Heart left ventricle (tissue), 16 donors: ENCODE data around the gene GNA14. TPM values are rescaled to one million over a fixed set of nuclear protein-coding genes. Genes with fewer than 3 reads are reported as not detected.
A peak's percentile ranks its signal among the peaks of the same experiment; 100 is the strongest.

Experiments used
- ATAC-seq, 4 donors: fragments of 200-7000 bp; cut with Tn5 transposase; one replicate each; pipeline ENCODE4 v1.9.1; 2020 to 2022; ENCODE audit warnings: moderate library complexity in 4 of 4, mild to moderate bottlenecking in 3 of 4, moderate number of reproducible peaks in 1 of 4
- DNase-seq, 5 donors: peaks; one replicate each; pipeline ENCODE4 v3.0.0-alpha.2; 2020
- H3K27ac ChIP-seq, 12 donors: fragments of 200-600 bp; sonication (generic) in 4 of 12; one replicate each; pipeline versions ENCODE4 v1.5.0 to v1.8.0; 2016 to 2022; ENCODE audit warnings: mild to moderate bottlenecking in 2 of 12
- H3K27me3 ChIP-seq, 9 donors: fragments of 200-600 bp; sonication (generic) in 2 of 9; one replicate each; pipeline versions ENCODE4 v1.5.1 to v1.8.0; 2016 to 2022; ENCODE audit warnings: mild to moderate bottlenecking in 3 of 9
- H3K36me3 ChIP-seq, 9 donors: fragments of 200-600 bp; sonication (generic) in 2 of 9; one replicate each; pipeline versions ENCODE4 v1.5.0 to v1.8.0; 2018 to 2022; ENCODE audit warnings: mild to moderate bottlenecking in 2 of 9
- H3K4me1 ChIP-seq, 12 donors: fragments of 200-600 bp; sonication (generic) in 4 of 12; one replicate each; pipeline versions ENCODE4 v1.5.0 to v1.8.0; 2016 to 2022; ENCODE audit warnings: mild to moderate bottlenecking in 3 of 12
- H3K4me3 ChIP-seq, 12 donors: fragments of 200-600 bp; sonication (generic) in 4 of 12; one replicate each; pipeline versions ENCODE4 v1.5.0 to v1.8.0; 2017 to 2022; ENCODE audit warnings: mild to moderate bottlenecking in 9 of 12, moderate library complexity in 4 of 12
- H3K9me3 ChIP-seq, 12 donors: fragments of 200-600 bp; sonication (generic) in 4 of 12; one replicate each; pipeline versions ENCODE4 v1.5.0 to v1.8.0; 2016 to 2022; ENCODE audit warnings: mild to moderate bottlenecking in 1 of 12
- CTCF ChIP-seq, 12 donors: fragments of 200-600 bp; sonication (generic) in 4 of 12; IDR thresholded peaks; one replicate each; pipeline versions ENCODE4 v1.5.0 to v1.8.0; 2018 to 2022; ENCODE audit warnings: antibody characterized with exemption in 12 of 12, mild to moderate bottlenecking in 5 of 12
- POLR2A ChIP-seq, 2 donors: fragments of 450-650 bp; IDR thresholded peaks; one replicate each; pipeline ENCODE4 v1.6.1; 2017; ENCODE audit warnings: antibody characterized with exemption in 2 of 2, mild to moderate bottlenecking in 2 of 2, moderate library complexity in 2 of 2
- WGBS, 4 donors: extraction: QIAGEN DNeasy Blood & Tissue Kit in 2 of 4; methylation state at CpG; one replicate each; pipeline versions ENCODE4 v1.1.5 to v1.1.7; 2013 to 2018; 5-methylcytosine and 5-hydroxymethylcytosine counted together
- intact Hi-C, 10 donors: fragments of 100-400 bp; cut with DNase I; formaldehyde crosslinking; loops; one replicate each; pipeline versions ENCODE4 v1.11.1 to v1.14.2; 2022
- polyA plus RNA-seq, 2 donors: library from polyadenylated mRNA; stranded (reverse); fragments of 200-250 nt; gene quantifications; one replicate each; pipeline ENCODE4 v1.2.3, GENCODE V29; 2013
- total RNA-seq, 9 donors: library from RNA; depleted of rRNA in 2 of 9; stranded (reverse); fragments of >200 nt in 2 of 9; fragmentation: NEBNext Ultra II Directional in 3 of 9; extraction: Animal tissue kit (Norgen Biotek cat#: 25700) in 3 of 9; gene quantifications; one replicate each; pipeline versions ENCODE4 v1.1.0 to v1.2.4, GENCODE V29; 2016 to 2023
- donor health status: ischemic (EF 13 %, LVEDD 7.1; RV severe dilation, severe dysfunction).
- donor health status: healthy with polysubstance abuse.
- donor health status: DM: no; HTN: yes; CAD: no.
- donor health status: DM: no; HTN: no; CAD: no.
- donor health status: ischemic (EF 25% LVEDD 6.9; RV normal size, moderate dysfunction).
- donor health status: ischemic (EF 25% LVEDD 5.7; RV mildly dilated, moderate dysfunction).
- donor health status: healthy.
- donor health status: DM: yes; HTN: yes; CAD: no.
- donor health status: ischemic (EF 35%, LVEDD 5.7; RV mildly dilated, moderate dysfunction).
- donor health status: nonischemic (EF 11% LVEDD 7.7; RV severe dilation, severe dysfunction).
- donor health status: DM: yes; HTN: yes; CAD: no.
- donor health status: PGD.
- donor health status: ischemic (EF 29% LVEDD 5.4; RV normal size, mild dysfunction).
- donor health status: nonischemic (EF 23%, LVEDD 6.1; RV moderate dilation, normal function).

GNA14 gene
- total and polyA plus RNA-seq, 11 donors, result 0.38 to 6.5 (median 1.3) TPM

- Histone ChIP-seq H3K27me3 (no peaks in the 10 kb centered on the region), H3K4me1 (peaks cover 0 to 30% (median 3%) of the 10 kb centered on the region in 12 donors), H3K36me3 (no peaks in the 10 kb centered on the region), H3K27ac (no peak overlapping the region), H3K9me3 (no peaks in the 10 kb centered on the region), H3K4me3 (no peak overlapping the region)
- ATAC-seq (no peak), DNase-seq (no peak)
- WGBS, 4 donors, result 73 to 88% (median 83%) methylated on average over 5 of the region's 5 CpGs
- TF ChIP-seq CTCF (IDR thresholded peaks at IDR 0.05) (no peak), POLR2A (IDR thresholded peaks at IDR 0.05) (no peak)
- intact Hi-C loops, result loop anchor here in 1 of 10 donors (10.0 kb wide), 1 partner anchor 420 kb away; no protein-coding TSS in a partner anchor
These were observed 142.9 kb downstream of the GNA14 start for GRCh38 chr9:77505232-77505631.

GRCh38 chr9:77502568-77502967 lies 145.6 kb downstream of the GNA14 start:
- Histone ChIP-seq H3K27ac (no peak overlapping the region), H3K9me3 (no peaks in the 10 kb centered on the region), H3K36me3 (no peaks in the 10 kb centered on the region), H3K4me1 (peaks cover 0 to 21% (median 4%) of the 10 kb centered on the region in 12 donors), H3K4me3 (no peak overlapping the region), H3K27me3 (no peaks in the 10 kb centered on the region)
- TF ChIP-seq CTCF (IDR thresholded peaks at IDR 0.05), result no peak
- no peak for TF ChIP-seq POLR2A (IDR thresholded peaks at IDR 0.05)
- ATAC-seq (no peak), DNase-seq (no peak)
- intact Hi-C loops, result loop anchor here in 1 of 10 donors (10.0 kb wide), 1 partner anchor 422 kb away; no protein-coding TSS in a partner anchor
- 66 to 82% (median 74%) methylated on average over 3 of the region's 3 CpGs for WGBS, 4 donors

GRCh38 chr9:77498891-77499290 lies 149.2 kb downstream of the GNA14 start:
- ATAC-seq (peak in 3 of 4 donors; percentile 49 to 71 (median 71)), DNase-seq (no peak)
- Histone ChIP-seq H3K9me3 (no peaks in the 10 kb centered on the region), H3K27ac (peak overlapping the region in 5 of 12 donors; percentile 21 to 54 (median 28)), H3K36me3 (no peaks in the 10 kb centered on the region), H3K4me3 (no peak overlapping the region), H3K4me1 (peaks cover 0 to 29% (median 5%) of the 10 kb centered on the region in 12 donors), H3K27me3 (no peaks in the 10 kb centered on the region)
- intact Hi-C loops, result no loop called here
- TF ChIP-seq CTCF (IDR thresholded peaks at IDR 0.05) (no peak), POLR2A (IDR thresholded peaks at IDR 0.05) (no peak)
- 57 to 74% (median 67%) methylated on average over 1 of the region's 1 CpG for WGBS, 4 donors

GRCh38 chr9:77497322-77498198 lies 150.6 kb downstream of the GNA14 start:
- Histone ChIP-seq H3K4me3 (no peak overlapping the region), H3K36me3 (no peaks in the 10 kb centered on the region), H3K27ac (peak overlapping the region in 2 of 12 donors; percentile 54 to 55), H3K9me3 (no peaks in the 10 kb centered on the region), H3K27me3 (no peaks in the 10 kb centered on the region), H3K4me1 (peaks cover 0 to 29% (median 5%) of the 10 kb centered on the region in 12 donors)
- ATAC-seq, result no peak
- TF ChIP-seq CTCF (IDR thresholded peaks at IDR 0.05) (no peak), POLR2A (IDR thresholded peaks at IDR 0.05) (no peak)
- WGBS, 4 donors, result 82 to 86% (median 85%) methylated on average over 6 of the region's 6 CpGs
- intact Hi-C loops, result no loop called here
- no peak for DNase-seq
